Right atrium auricular region (tissue), 2 donors: ENCODE measurements around the gene DENND1A. TPM values are rescaled to one million over a fixed set of nuclear protein-coding genes. Genes with fewer than 3 reads are reported as not detected.

ENCODE experiments used
- DNase-seq: peaks from one replicate; pipeline ENCODE4 v3.0.0-alpha.2; 2019; ENCODE audit warnings: low spot score
- H3K27ac ChIP-seq, 2 donors: fragments of 200-600 bp; sonication (generic); 1 replicate in 1 of 2; 2 replicates in 1 of 2; pipeline ENCODE4 v1.5.1; 2016 to 2019
- H3K27me3 ChIP-seq, 2 donors: fragments of 200-600 bp; sonication (generic); one replicate each; pipeline versions ENCODE4 v1.5.1 to v1.6.0; 2017 to 2019
- H3K36me3 ChIP-seq: fragments of 200-600 bp; sonication (generic); one replicate; pipeline ENCODE4 v1.5.1; 2016
- H3K4me1 ChIP-seq, 2 donors: fragments of 200-600 bp; sonication (generic); one replicate each; pipeline versions ENCODE4 v1.5.1 to v1.6.0; 2017 to 2019
- H3K4me3 ChIP-seq, 2 donors: fragments of 200-600 bp; sonication (generic); 1 replicate in 1 of 2; 2 replicates in 1 of 2; pipeline ENCODE4 v1.5.1; 2017 to 2019; ENCODE audit warnings: mild to moderate bottlenecking in 1 of 2, moderate library complexity in 1 of 2
- H3K9me3 ChIP-seq, 2 donors: fragments of 200-600 bp; sonication (generic); one replicate each; pipeline ENCODE4 v1.5.1; 2019
- total RNA-seq, 2 donors: library from RNA; depleted of rRNA; stranded (reverse); fragments of >200 nt; gene quantifications; one replicate each; pipeline ENCODE4 v1.1.0, GENCODE V29; 2016
- TF ChIP-seq, protein P1 (sequence below), 2 donors: fragments of 200-600 bp; sonication (generic); IDR thresholded peaks; one replicate each; pipeline ENCODE4 v1.5.1; 2019; ENCODE audit warnings: antibody characterized with exemption in 2 of 2

DENND1A gene
- total RNA-seq, 2 donors from 2014 or later, result 14.9 to 23.6 TPM

DNA sequence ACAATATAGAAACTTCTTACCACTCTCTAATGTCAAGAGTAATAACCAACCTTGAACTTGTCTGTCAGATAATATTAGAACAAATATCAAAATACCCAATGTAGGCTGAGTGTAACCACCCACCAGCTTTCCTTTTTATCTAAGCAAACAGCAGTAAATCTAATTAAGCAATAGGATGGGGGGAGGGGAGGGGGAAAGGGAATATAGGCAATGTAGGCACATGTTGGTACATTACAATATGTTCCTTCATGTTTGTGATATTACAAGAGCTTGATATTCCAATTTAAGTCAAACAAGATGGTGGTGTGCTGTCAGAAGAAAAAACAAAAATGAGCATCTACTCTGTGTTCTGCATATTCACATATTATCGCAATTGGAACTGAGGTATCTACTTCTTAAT is 158.2 kb downstream of the DENND1A start:
- H3K4me1 ChIP-seq, result no peaks in the 10 kb centered on the region
- TF ChIP-seq, protein P1, sequence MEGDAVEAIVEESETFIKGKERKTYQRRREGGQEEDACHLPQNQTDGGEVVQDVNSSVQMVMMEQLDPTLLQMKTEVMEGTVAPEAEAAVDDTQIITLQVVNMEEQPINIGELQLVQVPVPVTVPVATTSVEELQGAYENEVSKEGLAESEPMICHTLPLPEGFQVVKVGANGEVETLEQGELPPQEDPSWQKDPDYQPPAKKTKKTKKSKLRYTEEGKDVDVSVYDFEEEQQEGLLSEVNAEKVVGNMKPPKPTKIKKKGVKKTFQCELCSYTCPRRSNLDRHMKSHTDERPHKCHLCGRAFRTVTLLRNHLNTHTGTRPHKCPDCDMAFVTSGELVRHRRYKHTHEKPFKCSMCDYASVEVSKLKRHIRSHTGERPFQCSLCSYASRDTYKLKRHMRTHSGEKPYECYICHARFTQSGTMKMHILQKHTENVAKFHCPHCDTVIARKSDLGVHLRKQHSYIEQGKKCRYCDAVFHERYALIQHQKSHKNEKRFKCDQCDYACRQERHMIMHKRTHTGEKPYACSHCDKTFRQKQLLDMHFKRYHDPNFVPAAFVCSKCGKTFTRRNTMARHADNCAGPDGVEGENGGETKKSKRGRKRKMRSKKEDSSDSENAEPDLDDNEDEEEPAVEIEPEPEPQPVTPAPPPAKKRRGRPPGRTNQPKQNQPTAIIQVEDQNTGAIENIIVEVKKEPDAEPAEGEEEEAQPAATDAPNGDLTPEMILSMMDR (IDR thresholded peaks at IDR 0.05), result no peak
- no peak overlapping the region for H3K27ac ChIP-seq

DNA sequence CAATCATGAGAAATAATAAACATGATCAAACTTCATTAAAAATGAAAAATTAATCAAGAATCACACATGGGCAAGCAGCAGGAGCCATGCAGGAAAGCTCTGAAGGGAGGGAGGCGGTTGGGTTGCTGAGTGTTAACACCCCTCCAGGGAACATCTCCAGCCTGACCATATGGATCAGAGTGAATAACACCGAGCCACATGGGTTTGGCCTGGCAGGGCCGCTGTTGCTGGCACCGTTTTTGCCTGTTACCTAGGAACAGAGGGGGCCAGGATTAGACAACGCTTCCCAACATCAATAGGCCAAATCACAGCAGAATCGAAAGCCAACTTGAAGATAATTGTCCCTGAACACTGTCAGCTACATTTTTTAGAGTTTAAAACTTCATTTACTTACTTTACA is 160.2 kb downstream of the DENND1A start:
- Histone ChIP-seq H3K4me3 (no peak overlapping the region), H3K36me3 (no peaks in the 10 kb centered on the region), H3K27me3 (no peaks in the 10 kb centered on the region), H3K27ac (no peak overlapping the region), H3K4me1 (no peaks in the 10 kb centered on the region), H3K9me3 (no peaks in the 10 kb centered on the region)
- TF ChIP-seq, protein P1 (IDR thresholded peaks at IDR 0.05), result no peak
- DNase-seq, result no peak

More for the DNA sequence above, 158.2 kb downstream of the DENND1A start:
- no peak overlapping the region for H3K4me3 ChIP-seq
- DNase-seq, result no peak
- H3K9me3 ChIP-seq, result no peaks in the 10 kb centered on the region
- no peaks in the 10 kb centered on the region for H3K27me3 ChIP-seq
- H3K36me3 ChIP-seq, result no peaks in the 10 kb centered on the region

DNA sequence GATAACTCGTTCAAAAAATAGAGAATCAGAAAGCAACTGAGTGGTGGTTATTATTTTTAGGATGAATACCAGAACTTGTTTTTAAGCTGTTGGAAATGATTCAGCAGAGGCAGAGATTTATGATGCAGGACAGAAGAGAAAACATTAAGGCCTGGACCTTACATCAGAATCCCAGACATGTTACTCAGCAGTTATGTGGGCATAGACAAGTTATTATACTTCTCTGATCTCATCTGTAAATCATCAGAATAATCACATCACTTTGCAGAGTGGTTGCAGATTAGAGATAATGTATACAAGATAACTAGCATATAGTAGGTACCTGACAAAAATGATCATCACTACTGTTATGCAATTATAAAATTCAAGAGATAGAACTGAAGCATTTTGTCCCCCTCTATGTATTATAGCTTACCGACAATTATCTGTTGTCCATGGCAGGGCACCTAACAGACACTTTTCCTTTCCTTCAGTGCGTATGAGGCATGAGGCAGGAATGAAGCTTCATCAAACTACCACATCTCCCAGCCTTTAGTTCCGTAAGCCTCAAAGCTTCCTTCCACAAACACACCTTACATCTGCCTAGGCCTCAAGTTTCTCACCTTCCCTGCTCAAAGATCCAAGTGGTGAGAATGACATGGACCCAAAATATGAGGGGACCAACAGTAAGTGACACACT is 165.9 kb downstream of the DENND1A start:
- no peaks in the 10 kb centered on the region for H3K36me3 ChIP-seq
- no peaks in the 10 kb centered on the region for H3K4me1 ChIP-seq
- TF ChIP-seq, protein P1 (IDR thresholded peaks at IDR 0.05), result no peak
- H3K9me3 ChIP-seq, result no peaks in the 10 kb centered on the region
- H3K27ac ChIP-seq, result no peak overlapping the region
- no peaks in the 10 kb centered on the region for H3K27me3 ChIP-seq
- DNase-seq, result no peak
- H3K4me3 ChIP-seq, result no peak overlapping the region

DNA sequence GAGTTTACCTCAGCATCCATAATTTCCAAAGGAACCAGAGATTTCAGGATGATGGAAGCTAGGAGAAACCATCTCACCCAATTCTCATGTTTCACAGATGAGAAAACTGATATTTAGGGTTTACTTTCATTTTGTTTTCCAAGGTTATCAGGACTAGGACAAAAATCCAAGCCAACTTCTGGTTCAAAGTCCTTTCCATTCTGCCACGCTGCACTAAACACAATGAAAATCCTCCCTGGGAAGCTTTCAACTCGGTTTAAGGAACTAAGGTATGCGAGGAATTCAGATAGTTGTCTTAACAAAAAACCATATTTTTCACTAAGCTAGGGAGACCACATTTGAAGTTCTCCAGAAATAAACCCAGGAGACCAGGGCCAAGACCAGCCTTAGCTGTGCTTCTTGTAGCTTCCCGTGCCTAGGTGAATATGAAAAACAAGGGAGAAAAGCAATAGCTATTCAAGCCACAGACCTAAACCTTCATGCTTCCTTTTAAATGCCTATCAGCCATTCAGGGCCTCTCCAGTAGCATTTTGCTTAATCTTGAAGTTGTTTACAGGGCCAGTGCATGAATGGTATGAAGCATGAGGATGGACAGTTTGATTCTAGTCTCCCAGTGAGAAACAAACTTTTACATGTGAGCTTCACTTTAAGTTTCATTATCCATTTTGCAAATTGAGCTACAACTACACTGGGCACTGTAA is 167.9 kb downstream of the DENND1A start:
- TF ChIP-seq, protein P1 (IDR thresholded peaks at IDR 0.05), result no peak
- no peaks in the 10 kb centered on the region for H3K27me3 ChIP-seq

DNA sequence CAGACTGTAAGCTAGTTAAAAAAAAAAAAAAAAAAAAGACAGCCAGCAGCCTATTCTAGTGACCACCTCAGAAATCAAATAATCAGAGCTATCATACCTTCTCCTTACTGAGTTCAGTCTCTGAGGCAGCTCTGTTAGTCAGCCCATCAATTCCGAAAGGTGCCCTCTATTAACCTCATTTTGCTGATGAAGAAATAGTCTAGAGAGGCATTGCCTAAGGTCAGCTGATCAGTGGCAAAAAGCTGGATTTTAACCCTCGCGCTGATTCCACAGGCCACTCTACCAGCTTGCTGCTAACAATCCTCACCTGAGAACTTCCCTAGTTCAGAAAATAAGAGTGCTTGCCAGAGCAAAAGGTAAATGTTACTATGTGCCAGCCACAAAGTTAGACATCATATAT is 172.0 kb downstream of the DENND1A start:
- Histone ChIP-seq H3K27me3 (no peaks in the 10 kb centered on the region), H3K4me1 (no peaks in the 10 kb centered on the region), H3K27ac (no peak overlapping the region), H3K36me3 (no peaks in the 10 kb centered on the region), H3K9me3 (no peaks in the 10 kb centered on the region), H3K4me3 (no peak overlapping the region)
- TF ChIP-seq, protein P1 (IDR thresholded peaks at IDR 0.05), result no peak
- DNase-seq, result no peak

More for the DNA sequence above, 167.9 kb downstream of the DENND1A start:
- Histone ChIP-seq H3K27ac (no peak overlapping the region), H3K4me1 (no peaks in the 10 kb centered on the region), H3K4me3 (no peak overlapping the region), H3K9me3 (no peaks in the 10 kb centered on the region), H3K36me3 (no peaks in the 10 kb centered on the region)
- no peak for DNase-seq
